ENCODE data around the gene GIPC3.

DNA sequence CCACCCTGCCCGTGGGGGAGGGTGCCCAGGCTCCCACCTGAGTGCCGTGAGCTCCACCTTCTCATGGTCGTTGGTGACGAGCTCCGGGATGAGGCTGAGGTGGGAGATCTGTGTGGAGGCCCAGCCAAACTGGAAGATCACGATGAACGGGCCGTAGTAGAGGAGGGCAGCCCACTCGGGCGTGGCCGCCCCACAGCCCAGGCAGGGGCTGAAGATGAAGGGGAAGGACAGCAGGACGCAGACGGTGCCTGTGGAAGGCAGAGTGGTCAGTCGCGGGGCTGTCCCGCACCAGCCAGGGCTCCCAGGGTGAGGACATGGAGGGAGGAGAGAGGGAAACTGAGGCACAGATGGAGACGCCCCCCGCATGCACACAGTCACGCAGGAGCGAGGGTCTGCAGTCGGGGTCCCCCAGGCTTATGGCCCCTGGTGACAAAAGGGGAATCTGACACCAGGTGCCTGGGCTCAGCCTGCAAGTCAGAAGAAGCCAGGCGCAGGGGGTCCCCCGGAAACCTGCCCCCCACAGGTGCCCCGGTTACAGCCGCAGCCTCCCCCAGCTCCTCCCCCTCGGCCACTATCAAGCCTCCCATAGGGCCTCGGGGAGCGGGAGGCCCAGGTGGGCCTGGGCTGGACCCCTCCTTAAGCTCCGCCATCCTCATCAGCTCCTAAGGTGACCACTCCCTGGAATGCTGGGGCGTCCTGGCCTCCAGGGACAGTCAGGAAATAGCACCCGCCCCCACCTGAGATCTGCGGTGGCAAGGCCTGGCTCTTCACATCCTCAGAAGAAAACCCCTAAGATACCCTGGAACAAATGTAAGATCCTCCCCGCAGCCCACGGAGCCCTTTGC, 34.1 kb upstream of the GIPC3 start:
- TF ChIP-seq, protein P1, sequence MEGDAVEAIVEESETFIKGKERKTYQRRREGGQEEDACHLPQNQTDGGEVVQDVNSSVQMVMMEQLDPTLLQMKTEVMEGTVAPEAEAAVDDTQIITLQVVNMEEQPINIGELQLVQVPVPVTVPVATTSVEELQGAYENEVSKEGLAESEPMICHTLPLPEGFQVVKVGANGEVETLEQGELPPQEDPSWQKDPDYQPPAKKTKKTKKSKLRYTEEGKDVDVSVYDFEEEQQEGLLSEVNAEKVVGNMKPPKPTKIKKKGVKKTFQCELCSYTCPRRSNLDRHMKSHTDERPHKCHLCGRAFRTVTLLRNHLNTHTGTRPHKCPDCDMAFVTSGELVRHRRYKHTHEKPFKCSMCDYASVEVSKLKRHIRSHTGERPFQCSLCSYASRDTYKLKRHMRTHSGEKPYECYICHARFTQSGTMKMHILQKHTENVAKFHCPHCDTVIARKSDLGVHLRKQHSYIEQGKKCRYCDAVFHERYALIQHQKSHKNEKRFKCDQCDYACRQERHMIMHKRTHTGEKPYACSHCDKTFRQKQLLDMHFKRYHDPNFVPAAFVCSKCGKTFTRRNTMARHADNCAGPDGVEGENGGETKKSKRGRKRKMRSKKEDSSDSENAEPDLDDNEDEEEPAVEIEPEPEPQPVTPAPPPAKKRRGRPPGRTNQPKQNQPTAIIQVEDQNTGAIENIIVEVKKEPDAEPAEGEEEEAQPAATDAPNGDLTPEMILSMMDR (IDR thresholded peaks at IDR 0.05): no peak
- TF ChIP-seq POLR2A (IDR thresholded peaks at IDR 0.05): no peak

Measured in body of pancreas (tissue), 4 donors.